Measurements from ENCODE around the gene FLNC.

The FLNC gene

GRCh38 chr7:128906766-128907559 lies 76.8 kb downstream of the FLNC start:
- no peaks in the 10 kb centered on the region for H3K36me3 Mint-ChIP-seq
- H3K4me1 Mint-ChIP-seq = peaks cover 21% of the 10 kb centered on the region
- peak overlapping the region; percentile 4 for H3K27ac Mint-ChIP-seq
- H3K9me3 Mint-ChIP-seq = no peaks in the 10 kb centered on the region
- no peak for ATAC-seq
- no peak overlapping the region for H3K4me3 Mint-ChIP-seq
- DNase-seq (ENCODE audit: low spot score in 2 of 2) = no peak

All from stimulated activated effector memory CD8-positive, alpha-beta T cell treated with anti-CD3 and anti-CD28 coated beads, Interleukin-12 subunit alpha, Interleukin-12 subunit beta, amount 100 ng/mL, for 72 hours (primary cell).